Heart left ventricle (tissue), 13 donors: ENCODE measurements around the gene GREB1.

Experiments
- CTCF ChIP-seq, 12 donors: fragments of 200-600 bp; sonication (generic) in 4 of 12; IDR thresholded peaks; one replicate each; pipeline versions ENCODE4 v1.5.0 to v1.8.0; 2018 to 2022; ENCODE audit warnings: antibody characterized with exemption in 12 of 12, mild to moderate bottlenecking in 5 of 12
- POLR2A ChIP-seq, 2 donors: fragments of 450-650 bp; IDR thresholded peaks; one replicate each; pipeline ENCODE4 v1.6.1; 2017; ENCODE audit warnings: antibody characterized with exemption in 2 of 2, mild to moderate bottlenecking in 2 of 2, moderate library complexity in 2 of 2
- donor health status: ischemic (EF 13 %, LVEDD 7.1; RV severe dilation, severe dysfunction).
- donor health status: DM: no; HTN: yes; CAD: no.
- donor health status: DM: no; HTN: no; CAD: no.
- donor health status: ischemic (EF 25% LVEDD 6.9; RV normal size, moderate dysfunction).
- donor health status: ischemic (EF 25% LVEDD 5.7; RV mildly dilated, moderate dysfunction).
- donor health status: ischemic (EF 35%, LVEDD 5.7; RV mildly dilated, moderate dysfunction).
- donor health status: nonischemic (EF 11% LVEDD 7.7; RV severe dilation, severe dysfunction).
- donor health status: DM: yes; HTN: yes; CAD: no.
- donor health status: PGD.
- donor health status: ischemic (EF 29% LVEDD 5.4; RV normal size, mild dysfunction).
- donor health status: nonischemic (EF 23%, LVEDD 6.1; RV moderate dilation, normal function).

DNA sequence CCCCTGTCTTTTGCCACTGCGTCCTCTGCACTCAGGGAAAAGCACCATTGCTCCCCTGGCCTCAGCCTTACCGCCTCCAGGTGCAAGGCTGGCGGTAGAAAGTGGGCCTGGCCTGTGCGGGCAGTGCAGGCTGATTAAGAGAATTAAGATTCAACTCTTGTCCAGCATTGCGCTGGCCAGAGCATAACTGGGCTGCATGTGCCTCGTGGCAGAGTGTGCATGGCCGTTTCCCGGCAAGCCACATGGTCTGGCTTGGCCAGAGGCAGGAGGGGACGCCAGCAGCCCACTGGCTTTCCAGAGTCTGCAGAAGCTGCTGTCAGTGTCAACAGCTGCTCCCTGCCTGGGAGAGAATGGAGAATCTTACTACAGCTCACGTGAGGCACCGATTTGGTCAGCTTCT, 123.8 kb downstream of the GREB1 start:
- no peak for TF ChIP-seq CTCF (IDR thresholded peaks at IDR 0.05)
- TF ChIP-seq POLR2A (IDR thresholded peaks at IDR 0.05) = no peak
